Endothelial cell of umbilical vein (primary cell): ENCODE data around the gene GMPR2. TPM values are rescaled to one million over a fixed set of nuclear protein-coding genes. Genes with fewer than 3 reads are reported as not detected.

Experiments used
- BruUV-seq: library from RNA; stranded (reverse); fragments of 400-500 nt; replicated peaks from 2 replicates; lab custom pipeline; 2021; lab: Mats Ljungman, UMichigan
- CTCF ChIA-PET: fragments of 300-600, 350-600 bp; sonication (Branson Sonifier 250); formaldehyde crosslinking; loops from one replicate; lab custom pipeline; 2021; ENCODE audit warnings: antibody characterized with exemption, inconsistent platforms; lab: Charles Lee
- POLR2A ChIA-PET: fragments of 300-600, 350-600 bp; sonication (Branson Sonifier 250); formaldehyde crosslinking; loops from one replicate; lab custom pipeline; 2021; ENCODE audit warnings: antibody characterized with exemption, inconsistent platforms; lab: Charles Lee
- DNase-seq: peaks from one replicate; pipeline ENCODE4 v3.0.0-alpha.2; 2011; ENCODE audit warnings: low read depth, low spot score
- FAIRE-seq: peaks from 2 replicates; lab custom pipeline; 2011; peaks lifted over from hg19 to GRCh38; lab: Jason Lieb, UNC
- H2AFZ ChIP-seq: 2 replicates; pipeline ENCODE4 v1.6.0; 2012; ENCODE audit warnings: low read depth, low read length, control low read depth, inconsistent platforms
- H3K27ac ChIP-seq: 2 replicates; pipeline ENCODE4 v1.5.1; 2011; ENCODE audit warnings: low read depth, mild to moderate bottlenecking, control low read depth, low read length, moderate library complexity; ENCODE audit not compliant: insufficient read depth
- H3K27me3 ChIP-seq, 2 experiments: 2 replicates each; pipeline versions ENCODE4 v1.6.0 to v1.6.1; 2011; ENCODE audit warnings: low read length in 2 of 2, mixed read lengths in 1 of 2; ENCODE audit not compliant: control insufficient read depth in 2 of 2, insufficient read depth in 2 of 2
- H3K36me3 ChIP-seq, 2 experiments: 2 replicates in 1 of 2; 3 replicates in 1 of 2; pipeline ENCODE4 v1.5.1; 2011; ENCODE audit warnings: low read length in 2 of 2, mild to moderate bottlenecking in 1 of 2, moderate library complexity in 1 of 2; ENCODE audit not compliant: control insufficient read depth in 2 of 2, insufficient read depth in 2 of 2; ENCODE audit errors: extremely low read depth in 1 of 2
- H3K4me1 ChIP-seq: 3 replicates; pipeline ENCODE4 v1.5.1; 2011; ENCODE audit warnings: mild to moderate bottlenecking, low read length; ENCODE audit not compliant: control insufficient read depth, insufficient read depth; ENCODE audit errors: extremely low read depth
- H3K4me2 ChIP-seq: 2 replicates; pipeline ENCODE4 v1.6.1; 2011; ENCODE audit warnings: low read length, control low read depth, mixed read lengths; ENCODE audit not compliant: insufficient read depth
- H3K4me3 ChIP-seq, 3 experiments: fragments of 200-600 bp in 1 of 3; sonication (generic), shearing (Covaris generic) in 1 of 3; replicated peaks in 1 of 3; 2 replicates each; pipeline ENCODE4 v1.5.1; 2011 to 2016; ENCODE audit warnings: control low read depth in 3 of 3, low read length in 3 of 3, mild to moderate bottlenecking in 2 of 3, inconsistent platforms in 1 of 3, low read depth in 1 of 3, moderate library complexity in 1 of 3; ENCODE audit not compliant: insufficient read depth in 1 of 3
- H3K79me2 ChIP-seq: 2 replicates; pipeline ENCODE4 v1.6.0; 2012; ENCODE audit warnings: low read length, inconsistent platforms; ENCODE audit not compliant: control insufficient read depth, insufficient read depth
- H3K9ac ChIP-seq: replicated peaks from 2 replicates; pipeline ENCODE3; 2011; ENCODE audit warnings: low read length, control low read depth; ENCODE audit not compliant: insufficient read depth; ENCODE audit errors: extremely low read depth
- H3K9me1 ChIP-seq: replicated peaks from 3 replicates; pipeline ENCODE4 v1.6.0; 2011; ENCODE audit warnings: mild to moderate bottlenecking, low read length; ENCODE audit not compliant: control insufficient read depth, insufficient read depth; ENCODE audit errors: extremely low read depth
- H3K9me3 ChIP-seq: replicated peaks from 2 replicates; pipeline ENCODE4 v1.5.1; 2012; ENCODE audit warnings: low read length, inconsistent platforms; ENCODE audit not compliant: control insufficient read depth, insufficient read depth
- H4K20me1 ChIP-seq: replicated peaks from 2 replicates; pipeline ENCODE3; 2011; ENCODE audit warnings: mild to moderate bottlenecking, low read length; ENCODE audit not compliant: control insufficient read depth, insufficient read depth; ENCODE audit errors: extremely low read depth
- CTCF ChIP-seq, 2 donors: IDR thresholded peaks; 1 replicate in 1 of 2; 2 replicates in 1 of 2; pipeline ENCODE4 v1.5.1; 2011; ENCODE audit warnings: low read length in 2 of 2, mild to moderate bottlenecking in 2 of 2, moderate library complexity in 2 of 2, control low read depth in 1 of 2, inconsistent platforms in 1 of 2, low read depth in 1 of 2; ENCODE audit not compliant: insufficient read depth in 1 of 2; ENCODE audit errors: extremely low read depth in 1 of 2
- EZH2 ChIP-seq: IDR thresholded peaks from 2 replicates; pipeline ENCODE4 v1.6.1; 2012; ENCODE audit warnings: borderline replicate concordance, low read depth, mild to moderate bottlenecking, moderate library complexity, low read length, inconsistent platforms; ENCODE audit not compliant: severe bottlenecking
- FOS ChIP-seq: IDR thresholded peaks from 2 replicates; pipeline ENCODE4 v1.6.1; 2011; ENCODE audit warnings: mild to moderate bottlenecking, low read length, moderate library complexity, borderline replicate concordance; ENCODE audit not compliant: insufficient read depth
- GATA2 ChIP-seq: IDR thresholded peaks from 2 replicates; pipeline ENCODE4 v1.7.0; 2011; ENCODE audit warnings: low read depth, mild to moderate bottlenecking, moderate library complexity, mixed read lengths, low read length; ENCODE audit not compliant: insufficient read length, insufficient read depth
- JUN ChIP-seq: IDR thresholded peaks from 2 replicates; pipeline ENCODE4 v1.6.1; 2011; ENCODE audit warnings: borderline replicate concordance, low read depth; ENCODE audit not compliant: insufficient read length, insufficient read depth
- MAX ChIP-seq: IDR thresholded peaks from 2 replicates; pipeline ENCODE4 v1.6.1; 2011; ENCODE audit not compliant: insufficient read depth, insufficient read length
- MYC ChIP-seq: IDR thresholded peaks from one replicate; pipeline ENCODE4 v1.6.1; 2011; ENCODE audit warnings: mild to moderate bottlenecking, low read depth, low read length
- POLR2A ChIP-seq: IDR thresholded peaks from 2 replicates; pipeline ENCODE4 v1.6.1; 2012; ENCODE audit warnings: low read depth, mild to moderate bottlenecking, control low read depth, low read length
- POLR2AphosphoS5 ChIP-seq: IDR thresholded peaks from 2 replicates; pipeline ENCODE4 v1.6.1; 2012; ENCODE audit warnings: low read depth, mild to moderate bottlenecking, control low read depth, low read length, moderate library complexity; ENCODE audit not compliant: insufficient read depth
- dilution Hi-C: fragments of 300-500 bp; cut with MboI; formaldehyde crosslinking; loops from one replicate; pipeline ENCODE4 v1.15.0; 2019; ENCODE audit warnings: low sequenced_read_pairs; ENCODE audit not compliant: extremely low pct_ligation_motif_present
- intact Hi-C: fragments of 100-400 bp; cut with micrococcal nuclease; formaldehyde crosslinking; loops from one replicate; pipeline ENCODE4 v1.10.0; 2022
- polyA plus RNA-seq, 4 experiments: library from polyadenylated mRNA; depleted of rRNA in 3 of 4; stranded (reverse) in 3 of 4; unstranded in 1 of 4; fragments of >200 nt; gene quantifications; 2 replicates each; pipeline versions ENCODE4 v1.2.1 to v1.2.3, GENCODE V29; 2011 to 2012; ENCODE audit warnings: missing spikeins in 1 of 4
- total RNA-seq: library from RNA; stranded (reverse); gene quantifications from 2 replicates; pipeline ENCODE4 v1.2.3, GENCODE V29; 2021

GMPR2 gene
- total and polyA plus RNA-seq, 2 donors (not counting 3 experiments of a cell fraction or from before 2014, with no cell fraction given), result 58.1 to 61.8 TPM

- intact Hi-C loops (no loop called here), dilution Hi-C loops (no loop called here)
- no peak overlapping the region for H3K27ac ChIP-seq
- ChIA-PET POLR2A (interaction anchor here (0.8 kb wide), 1 partner anchor 14 kb away, joined by 3 read pairs; no protein-coding TSS in a partner anchor), CTCF (no interaction called here)
- H3K9me1 ChIP-seq, result no peaks in the 10 kb centered on the region
- DNase-seq, result no peak
- H3K4me2 ChIP-seq, result no peak overlapping the region
- H3K79me2 ChIP-seq, result no peaks in the 10 kb centered on the region
- H3K4me1 ChIP-seq, result peaks cover 9% of the 10 kb centered on the region
- H3K36me3 ChIP-seq, result peaks cover 2 to 21% of the 10 kb centered on the region in 2 experiments
- H2AFZ ChIP-seq, result no peak overlapping the region
- H3K4me3 ChIP-seq, result no peak overlapping the region
- H3K27me3 ChIP-seq, result no peaks in the 10 kb centered on the region
- BruUV-seq, result no TSS peak
- H3K9me3 ChIP-seq, result no peaks in the 10 kb centered on the region
- H4K20me1 ChIP-seq, result no peaks in the 10 kb centered on the region
- TF ChIP-seq CTCF (IDR thresholded peaks at IDR 0.05; ENCODE audit: extremely low read depth in 1 of 2, insufficient read depth in 1 of 2, low read depth in 1 of 2, low read length in 2 of 2) (no peak), POLR2A (no peak), MYC (no peak), JUN (no peak), FOS (no peak), EZH2 (no peak), MAX (no peak), GATA2 (no peak), POLR2AphosphoS5 (no peak)
- no peak overlapping the region for H3K9ac ChIP-seq
- no peak for FAIRE-seq
Observed at GRCh38 chr14:24267516-24267915, 34.8 kb downstream of the GMPR2 start.
